GM18505 (cell line): ENCODE measurements around the gene DMRTB1.

Source experiments
- ATAC-seq: cut with Tn5 transposase; IDR thresholded peaks from one replicate; pipeline ENCODE4 v1.9.1; 2021; ENCODE audit not compliant: unreplicated experiment
- POLR2A ChIP-seq: IDR thresholded peaks from 4 replicates; pipeline ENCODE4 v1.6.1; 2011; ENCODE audit warnings: borderline replicate concordance; ENCODE audit not compliant: insufficient read depth, insufficient read length; ENCODE audit errors: extremely low read depth

Gene DMRTB1

DNA sequence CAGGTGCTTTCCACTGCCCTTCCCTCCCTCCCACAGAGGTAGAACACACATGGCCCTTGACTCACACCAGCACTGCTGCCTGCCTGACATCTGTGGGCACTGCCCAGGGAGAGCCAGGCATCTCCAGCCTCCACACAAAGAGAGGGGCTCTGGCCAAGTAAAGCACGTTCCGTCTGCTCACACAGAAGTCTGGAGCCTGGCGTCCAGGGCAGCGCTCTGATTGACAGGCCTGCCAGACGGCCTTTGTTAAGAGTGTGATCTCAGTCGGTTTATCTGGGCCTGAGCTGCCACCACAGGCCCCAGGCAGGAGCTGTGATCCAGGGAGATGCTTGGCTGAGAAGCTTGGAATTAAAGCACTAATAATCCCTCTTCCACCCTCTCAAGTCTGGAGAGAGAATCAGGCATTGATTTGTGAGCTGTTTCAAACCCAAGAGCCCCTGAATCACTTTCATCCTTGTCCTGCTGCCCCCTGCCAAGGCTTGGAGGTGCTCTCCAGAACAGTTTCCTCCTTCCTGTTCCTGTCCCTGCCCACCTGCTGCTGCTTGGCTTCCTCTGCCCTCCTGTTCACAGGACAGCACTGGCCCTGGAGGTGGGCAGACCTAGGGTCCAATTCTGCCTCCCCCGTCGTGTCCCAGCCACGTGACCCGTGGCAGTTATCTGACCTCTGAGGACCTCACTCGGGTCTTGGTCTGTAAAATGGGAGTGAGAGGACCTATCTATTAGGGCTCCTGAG is 3.7 kb downstream of the DMRTB1 start:
- ATAC-seq, result no peak
- TF ChIP-seq POLR2A, result no peak

GRCh38 chr1:53463961-53464899 is 5.0 kb downstream of the DMRTB1 start:
- TF ChIP-seq POLR2A, result no peak
- ATAC-seq, result no peak

DNA sequence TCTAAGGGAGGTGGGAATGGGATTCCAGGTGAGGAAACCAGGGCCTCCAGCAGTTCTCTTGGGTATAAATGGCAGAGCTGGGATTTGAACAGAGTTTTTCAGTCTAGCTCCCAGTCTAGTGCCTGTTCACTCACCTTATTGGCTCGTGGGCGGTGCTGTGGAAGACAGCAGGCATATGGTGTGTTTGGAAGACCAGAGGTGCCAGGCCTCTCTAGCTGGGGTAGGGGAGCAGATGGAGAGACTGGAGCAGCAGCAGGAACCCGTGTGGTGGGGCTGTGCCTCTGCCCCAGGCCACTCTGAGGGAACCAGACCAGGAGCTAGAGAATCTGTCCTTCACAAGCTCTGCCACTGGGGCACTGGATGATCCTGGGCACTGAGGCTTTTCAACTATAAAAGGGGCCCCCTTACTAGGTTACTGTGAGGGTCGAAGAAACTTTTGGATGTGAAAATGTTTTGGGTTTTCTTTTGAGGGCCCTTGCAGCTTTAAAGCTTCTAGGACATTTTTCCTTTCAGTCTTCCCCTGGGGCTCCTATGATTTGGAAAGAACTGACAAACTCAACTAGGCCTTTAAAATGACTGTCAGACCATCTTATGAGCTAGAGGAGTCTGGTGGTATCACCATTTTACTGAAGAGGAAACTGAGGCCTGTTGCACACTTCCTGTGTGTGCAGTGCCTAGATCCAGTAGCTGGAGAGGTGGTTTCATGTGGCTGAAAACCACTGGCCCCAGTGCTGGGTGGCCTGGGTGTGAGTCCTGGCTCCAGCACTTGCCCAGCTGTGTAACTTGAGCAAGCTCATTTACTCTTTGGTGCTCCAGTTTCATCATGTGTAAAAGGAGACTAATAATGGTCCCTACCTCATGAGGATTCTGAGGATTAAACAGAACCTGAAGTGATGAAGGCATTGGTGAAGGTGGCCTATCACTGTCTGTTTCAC is 6.1 kb downstream of the DMRTB1 start:
- ATAC-seq, result no peak
- TF ChIP-seq POLR2A, result no peak

- TF ChIP-seq POLR2A, result no peak
Measured at GRCh38 chr1:53467391-53467790, 8.2 kb downstream of the DMRTB1 start.

DNA sequence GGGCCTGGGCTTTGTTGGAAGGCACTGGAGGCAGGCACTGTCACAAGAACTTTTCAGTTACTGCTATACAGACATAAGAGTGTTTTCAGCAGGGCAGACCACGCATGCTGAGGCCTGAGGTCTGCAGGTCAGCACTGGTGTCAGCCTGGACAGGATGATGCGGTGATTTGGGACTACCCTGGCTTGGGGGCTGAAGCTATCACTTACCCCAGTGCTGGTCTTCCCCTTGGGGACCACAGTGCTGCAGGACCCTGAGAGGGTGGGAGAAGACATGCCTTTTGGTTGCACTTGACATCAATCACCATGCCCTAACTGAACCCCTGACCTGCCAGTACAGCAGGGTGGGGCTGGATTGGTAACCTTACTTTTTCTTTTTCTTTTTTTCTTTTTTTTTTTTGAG is 9.2 kb downstream of the DMRTB1 start:
- no peak for TF ChIP-seq POLR2A
- no peak for ATAC-seq

More at GRCh38 chr1:53467391-53467790, 8.2 kb downstream of the DMRTB1 start:
- no peak for ATAC-seq

DNA sequence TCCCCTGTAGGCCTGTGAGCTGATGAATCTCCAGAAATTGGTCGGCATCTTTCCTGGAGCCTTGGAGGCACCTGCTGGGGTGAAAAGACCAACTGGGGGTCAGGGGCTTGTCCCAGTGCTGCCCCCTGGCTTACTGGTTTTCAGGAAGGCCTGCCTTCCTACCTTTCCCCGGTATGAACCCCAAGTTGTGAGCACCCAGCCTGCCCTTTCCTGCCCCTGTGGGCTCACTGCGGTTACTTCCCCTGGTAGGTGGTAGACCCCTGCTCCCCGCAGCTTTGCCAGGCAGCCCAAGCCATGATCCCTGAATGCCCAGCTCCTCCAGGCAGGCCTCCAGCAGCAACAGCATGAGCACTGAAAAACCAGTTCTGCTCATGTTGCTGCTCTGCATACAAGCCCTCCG is 10.2 kb downstream of the DMRTB1 start:
- no peak for ATAC-seq
- TF ChIP-seq POLR2A, result no peak

DNA sequence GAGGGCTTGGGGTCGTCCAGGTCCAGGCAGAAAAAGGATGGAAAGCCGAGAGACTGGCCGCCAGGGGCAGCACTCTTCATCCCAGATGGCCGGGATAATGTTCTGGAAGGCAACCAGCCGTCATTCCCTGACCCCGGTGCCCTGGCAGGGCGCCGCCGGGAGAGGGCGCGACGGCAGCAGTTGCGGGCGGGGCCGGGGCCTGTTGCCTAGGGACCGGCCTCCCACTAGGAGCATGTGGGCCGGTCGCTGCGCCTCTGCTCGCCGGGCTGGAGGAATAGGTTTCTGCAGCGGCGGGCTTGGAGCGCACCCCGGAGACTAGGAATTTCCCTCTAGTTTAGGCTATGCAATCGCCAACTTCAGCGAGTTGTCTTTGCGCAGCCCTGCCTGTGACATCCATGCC is 11.0 kb downstream of the DMRTB1 start:
- no peak for ATAC-seq
- no peak for TF ChIP-seq POLR2A

- no peak for TF ChIP-seq POLR2A
- ATAC-seq, result no peak
Measured at GRCh38 chr1:53470584-53470983, 11.4 kb downstream of the DMRTB1 start.

GRCh38 chr1:53471000-53471399 is 11.8 kb downstream of the DMRTB1 start:
- TF ChIP-seq POLR2A, result no peak
- ATAC-seq, result no peak

DNA sequence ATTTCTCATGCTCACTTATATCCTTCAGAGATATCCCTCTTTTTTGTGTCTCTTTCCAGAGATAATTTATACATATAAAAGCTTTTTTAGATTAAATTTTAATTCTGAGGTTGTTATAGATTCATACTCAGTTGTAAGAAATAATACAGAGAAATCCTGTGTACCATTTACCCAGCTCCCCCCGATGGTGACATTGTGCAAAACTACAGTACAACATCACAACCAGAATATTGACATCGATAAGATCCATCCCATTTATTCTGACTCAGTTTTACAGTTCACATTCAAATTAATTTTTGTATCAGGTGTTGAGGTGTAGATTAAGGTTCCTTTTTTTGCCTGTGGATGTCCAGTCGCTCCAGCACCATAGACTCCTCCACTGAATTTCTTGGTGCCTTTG is 14.3 kb downstream of the DMRTB1 start:
- TF ChIP-seq POLR2A, result no peak
- no peak for ATAC-seq

- ATAC-seq, result no peak
- no peak for TF ChIP-seq POLR2A
Measured at GRCh38 chr1:53475664-53476063, 16.5 kb downstream of the DMRTB1 start.

- no peak for ATAC-seq
- TF ChIP-seq POLR2A, result no peak
Measured at GRCh38 chr1:53476579-53476978, 17.4 kb downstream of the DMRTB1 start.
